Muscle of arm (tissue), 12 donors: ENCODE measurements around the gene P2RX4. TPM values are rescaled to one million over a fixed set of nuclear protein-coding genes. Genes with fewer than 3 reads are reported as not detected.
"Not testable (repeated sequence)": the region's sequence is repeated elsewhere in the genome, so short reads cannot be mapped to it uniquely, and the experiment has no call there.

Experiments
- DNase-seq: peaks from one replicate; pipeline ENCODE4 v3.0.0-alpha.2; 2013
- polyA plus RNA-seq, 12 donors: library from polyadenylated mRNA; unstranded; fragments of 120-200 nt; gene quantifications; one replicate each; pipeline ENCODE4 v1.2.1, GENCODE V29; 2013; ENCODE audit not compliant: insufficient read length in 12 of 12

P2RX4 gene
- polyA plus RNA-seq, 12 donors, result 9.7 to 25.0 (median 10.7) TPM; not detected in 1

GRCh38 chr12:121273364-121273896, 63.5 kb downstream of the P2RX4 start:
- no peak for DNase-seq

GRCh38 chr12:121274036-121274763, 64.3 kb downstream of the P2RX4 start:
- no peak for DNase-seq

- no peak for DNase-seq
Measured at GRCh38 chr12:121277374-121277759, 67.4 kb downstream of the P2RX4 start.

- DNase-seq, result no peak
Measured at GRCh38 chr12:121278169-121279070, 68.5 kb downstream of the P2RX4 start.

- no peak for DNase-seq
Measured at GRCh38 chr12:121279071-121279375, 69.1 kb downstream of the P2RX4 start.

GRCh38 chr12:121279507-121279915, 69.6 kb downstream of the P2RX4 start:
- DNase-seq, result no peak

- not testable (repeated sequence) for DNase-seq
Measured at GRCh38 chr12:121280531-121280930, 70.6 kb downstream of the P2RX4 start.

- not testable (repeated sequence) for DNase-seq
Measured at GRCh38 chr12:121281116-121281515, 71.2 kb downstream of the P2RX4 start.

GRCh38 chr12:121282072-121282742, 72.3 kb downstream of the P2RX4 start:
- DNase-seq, result no peak

GRCh38 chr12:121282910-121283309, 73.0 kb downstream of the P2RX4 start:
- not testable (repeated sequence) for DNase-seq

- DNase-seq, result no peak
Measured at GRCh38 chr12:121283388-121283787, 73.5 kb downstream of the P2RX4 start.

Other genes with a start within 250 kb of the P2RX4 start
- gene HNF1A, start 231.6 kb upstream of the P2RX4 start, polyA plus RNA-seq, result 10 to 100 TPM in 1 of 12 donors, under 1 TPM in 3, not detected in 8; 0.10 to 11.8 (median 0.12) TPM
- gene C12orf43, start 193.6 kb upstream of the P2RX4 start, polyA plus RNA-seq, result 10 to 100 TPM in 11 of 12 donors, not detected in 1; 10.0 to 16.8 (median 11.7) TPM
- gene OASL, start 170.9 kb upstream of the P2RX4 start, polyA plus RNA-seq, result under 1 TPM in 4 of 12 donors, not detected in 8; 0.11 to 0.20 (median 0.17) TPM
- 1 to 10 TPM in 10 of 12 donors, not detected in 2; 1.0 to 6.3 (median 1.6) TPM for gene P2RX7, start 77.3 kb upstream of the P2RX4 start, polyA plus RNA-seq
- gene CAMKK2, start 86.6 kb downstream of the P2RX4 start, polyA plus RNA-seq, result 10 to 100 TPM in 11 of 12 donors, not detected in 1; 18.1 to 34.1 (median 22.6) TPM
- 100 to 1,000 TPM in 9 of 12 donors, 10 to 100 TPM in 2, not detected in 1; 96.6 to 163 (median 120) TPM for gene ANAPC5, start 142.3 kb downstream of the P2RX4 start, polyA plus RNA-seq
- 10 to 100 TPM in 11 of 12 donors, not detected in 1; 23.9 to 35.1 (median 28.4) TPM for gene RNF34, start 190.0 kb downstream of the P2RX4 start, polyA plus RNA-seq